Cerebellar cortex (tissue), 1 donor: ENCODE results near the gene SOX6.
"Not testable (repeated sequence)": the region's sequence is repeated elsewhere in the genome, so short reads cannot be mapped to it uniquely, and the experiment has no call there.

Experiments
- DNase-seq: peaks from one replicate; pipeline ENCODE4 v3.0.0-alpha.2; 2015; ENCODE audit warnings: low spot score

SOX6 gene

DNA sequence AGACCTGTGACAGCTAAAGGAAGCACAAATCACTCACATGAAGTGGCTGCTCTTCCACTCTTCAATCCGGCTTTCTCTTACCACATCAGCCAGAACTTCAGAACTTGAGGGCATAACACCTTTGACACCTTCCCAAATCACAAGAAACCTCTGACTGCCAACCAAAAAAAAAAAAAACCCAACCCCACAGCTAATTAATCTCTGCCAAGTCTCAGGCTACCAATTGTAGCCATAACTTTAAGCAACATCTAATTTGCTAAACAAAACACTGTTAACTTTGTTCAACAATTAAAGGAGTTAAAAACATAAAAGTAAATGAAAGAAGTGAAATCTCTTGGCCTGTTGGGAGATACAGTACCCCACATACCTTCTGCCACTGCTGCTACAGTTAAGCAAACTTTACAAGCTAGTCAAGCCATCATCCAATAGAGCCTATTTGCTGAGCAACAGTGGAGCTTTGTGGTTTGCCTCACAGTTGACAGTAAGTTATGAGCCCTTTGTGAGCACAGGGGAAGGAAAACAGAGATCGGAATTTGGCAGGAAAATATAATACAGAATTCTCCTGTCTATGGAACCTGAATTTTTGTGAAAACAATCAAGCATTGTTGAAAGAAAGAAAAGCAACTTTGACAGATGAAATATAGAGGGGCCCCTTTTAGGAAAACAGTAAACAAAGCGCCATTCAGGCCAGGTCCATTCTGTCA lies at the start of gene SOX6:
SOX6 (minus strand) TSS at position 490 of the 704 bp plus-strand sequence. CDS start 15,298 bp downstream, outside the sequence.
- DNase-seq, result no peak

DNA sequence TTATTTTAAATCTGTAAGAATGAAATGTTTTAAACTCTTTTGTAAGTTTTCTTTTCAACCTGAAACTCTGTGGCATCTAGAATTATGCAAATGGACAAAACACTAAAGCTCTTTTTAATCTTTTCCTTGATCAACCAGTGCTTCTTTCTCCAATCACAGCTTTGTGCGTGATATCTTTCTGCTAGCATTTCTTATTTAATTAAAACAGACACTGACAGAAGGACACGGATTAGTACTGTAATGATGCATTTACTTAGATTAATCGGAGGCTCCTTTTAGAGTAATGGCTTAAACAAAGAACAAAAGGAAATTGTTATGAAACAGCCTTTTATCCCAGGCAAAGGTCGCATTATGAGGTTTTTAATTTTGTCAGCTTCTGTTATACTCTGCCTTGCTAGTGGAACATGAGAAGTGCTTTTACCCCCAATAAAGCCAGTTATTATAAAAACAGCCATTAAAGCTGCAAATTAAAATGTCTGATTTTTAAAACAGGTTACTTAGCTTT lies 48.5 kb upstream of the SOX6 start:
- no peak for DNase-seq

DNA sequence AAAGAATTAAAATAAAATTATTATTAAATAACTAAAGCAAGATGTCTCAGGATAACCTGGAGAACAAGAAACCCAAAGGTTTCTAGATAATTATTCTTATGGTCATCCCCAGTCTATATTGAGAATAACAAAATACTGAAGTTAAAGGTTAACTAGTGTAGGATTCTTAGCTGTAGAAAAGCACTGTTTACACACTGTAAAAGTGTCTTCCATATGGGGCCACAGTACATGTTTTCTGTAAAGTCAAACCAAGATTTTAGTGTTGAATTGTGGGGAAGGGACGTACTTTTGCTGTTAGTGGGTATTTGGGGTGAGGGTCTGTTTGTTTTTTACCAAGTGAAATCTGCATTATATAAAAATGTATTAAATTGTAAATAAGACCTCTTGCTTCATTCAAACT lies 47.5 kb upstream of the SOX6 start:
- no peak for DNase-seq

DNA sequence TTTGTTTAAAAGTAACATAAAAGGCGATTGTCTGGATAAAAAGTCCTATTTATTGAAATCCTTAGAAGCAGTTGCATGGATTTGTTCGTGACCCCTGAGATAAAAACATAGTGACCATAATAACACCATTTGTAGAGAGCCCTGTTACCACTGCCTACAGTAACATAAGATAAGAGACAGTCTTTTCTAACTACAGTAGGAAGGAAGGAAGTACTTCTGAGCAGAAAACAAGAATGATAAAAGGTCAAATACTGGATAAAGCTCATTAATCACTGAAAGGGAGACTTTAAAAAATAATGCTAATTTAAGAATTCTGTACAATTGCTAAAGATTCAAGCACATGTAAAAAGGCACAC lies 47.1 kb upstream of the SOX6 start:
- no peak for DNase-seq

DNA sequence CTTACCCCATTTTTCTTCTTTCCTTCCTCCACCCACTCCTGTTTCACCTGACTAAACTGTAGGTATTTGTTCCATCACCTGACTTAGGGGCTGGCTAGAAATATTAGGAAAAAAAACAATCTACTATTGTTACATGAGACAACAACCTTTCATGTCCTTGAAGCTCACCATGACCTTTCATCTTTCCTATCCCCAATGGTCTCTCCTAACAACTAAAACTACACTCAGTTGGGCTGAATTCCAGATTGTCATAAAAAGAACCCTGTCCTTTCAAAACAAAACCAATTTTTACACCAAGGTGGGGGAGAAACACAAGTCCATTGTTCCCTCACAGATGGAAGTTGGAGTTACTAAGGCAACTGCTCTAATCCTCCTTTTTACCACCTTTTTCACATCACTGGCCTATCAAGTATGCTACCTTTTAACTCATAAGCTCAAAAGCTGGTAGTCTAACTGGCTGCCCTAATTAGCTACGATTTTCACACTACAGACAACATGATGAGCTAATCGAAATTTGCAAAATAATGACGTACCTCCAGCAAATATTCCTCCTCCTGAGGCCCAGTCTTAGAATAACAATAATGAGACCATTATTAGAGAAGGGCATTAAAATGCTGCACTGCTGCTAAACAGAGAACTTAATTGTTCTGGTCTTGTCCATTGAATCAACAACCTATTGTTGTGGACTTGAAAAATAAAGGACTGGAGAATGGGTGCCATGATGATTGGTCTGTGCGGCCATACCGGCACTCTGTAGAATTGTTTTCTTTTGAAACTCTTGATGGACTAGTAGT lies 46.5 kb upstream of the SOX6 start:
- DNase-seq, result no peak

DNA sequence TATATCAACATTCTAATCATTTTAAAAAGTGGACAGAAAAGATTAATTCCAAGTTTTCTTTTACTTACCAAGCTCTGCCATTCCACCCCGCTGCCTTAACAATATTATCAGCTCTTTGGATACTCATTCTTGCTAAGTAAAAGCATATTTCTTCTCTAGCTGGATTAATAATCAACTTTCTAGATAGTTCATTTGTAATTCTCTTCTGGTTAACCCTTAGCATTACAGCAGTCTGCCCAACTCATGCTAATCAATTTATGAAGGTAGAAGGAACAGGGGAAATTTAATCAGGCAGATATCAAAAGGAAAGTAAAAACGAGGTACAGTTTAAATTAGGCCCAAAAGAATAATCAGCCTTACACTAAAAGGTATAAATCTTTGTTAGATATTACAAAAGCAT lies 41.0 kb upstream of the SOX6 start:
- no peak for DNase-seq

DNA sequence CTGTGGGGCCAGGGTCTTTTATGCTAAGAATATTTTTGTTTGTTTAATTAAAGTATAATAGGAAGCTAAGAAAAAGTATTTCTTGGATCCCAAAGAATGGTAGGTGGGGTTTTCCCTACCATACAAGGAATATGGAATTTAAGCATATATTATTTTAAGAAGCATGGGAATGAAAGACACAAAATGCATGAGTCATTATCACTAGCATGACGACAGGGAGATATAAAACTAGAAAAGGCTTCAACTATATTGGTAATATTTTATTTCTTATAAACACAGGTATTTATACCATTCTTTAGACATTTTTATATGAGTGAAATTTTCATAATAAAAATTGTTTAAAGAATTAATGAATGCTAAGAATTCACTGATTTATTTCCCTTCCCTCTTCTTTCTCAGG lies 39.3 kb upstream of the SOX6 start:
- DNase-seq, result no peak

DNA sequence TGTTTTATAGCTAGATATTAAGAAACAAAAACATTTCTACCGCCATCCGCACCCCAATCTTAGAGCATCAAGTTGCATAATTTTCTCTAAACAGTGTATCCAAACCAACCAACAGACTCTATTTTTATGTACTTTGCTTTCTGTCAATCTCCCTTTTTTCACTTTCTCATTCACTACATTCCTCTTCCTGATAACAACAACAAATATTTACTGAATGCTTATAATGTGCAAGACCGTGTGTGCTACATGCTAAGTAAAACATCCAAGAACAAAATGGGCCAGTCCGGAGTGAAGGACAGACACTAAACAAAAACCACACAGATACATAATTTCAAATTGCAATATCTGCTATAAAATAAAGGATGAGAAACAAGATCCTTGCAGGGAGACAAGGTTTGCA lies 38.6 kb upstream of the SOX6 start:
- no peak for DNase-seq

DNA sequence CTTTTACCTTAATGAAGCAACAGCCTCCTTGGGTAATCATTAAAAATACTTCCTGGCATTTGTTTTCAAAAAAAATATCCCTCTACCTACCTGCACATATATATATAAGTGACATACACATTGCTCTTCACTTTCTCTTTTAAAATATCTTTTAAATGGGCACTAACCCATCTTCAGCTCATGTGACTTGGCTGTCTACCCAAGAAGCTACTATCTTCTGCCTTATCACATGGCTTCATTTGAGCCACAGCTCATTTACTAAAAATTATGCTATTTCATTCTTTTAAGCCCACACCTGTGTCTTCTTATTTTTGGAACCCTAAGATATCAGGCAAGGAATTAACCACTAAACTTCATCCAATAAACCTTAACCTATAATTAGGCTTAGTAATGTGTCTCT lies 37.0 kb upstream of the SOX6 start:
- no peak for DNase-seq

DNA sequence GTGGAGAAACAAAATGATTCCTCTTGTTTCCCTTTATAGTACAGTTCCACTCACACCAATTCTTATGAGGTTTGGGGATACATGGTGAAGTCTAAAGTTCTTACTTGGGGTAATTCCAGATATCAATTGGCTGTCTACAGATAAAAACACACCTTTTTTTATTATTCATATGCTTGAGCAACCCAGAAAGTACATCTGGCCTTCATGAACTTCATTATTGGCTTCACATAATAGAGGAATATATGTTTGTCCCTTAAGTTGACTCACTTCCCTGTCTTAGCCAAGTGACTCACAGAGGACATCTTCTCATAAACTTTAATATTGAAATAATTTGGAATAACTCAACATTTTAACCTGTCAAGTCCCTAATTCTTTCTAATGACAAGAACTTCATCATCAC lies 36.3 kb upstream of the SOX6 start:
- DNase-seq, result no peak

DNA sequence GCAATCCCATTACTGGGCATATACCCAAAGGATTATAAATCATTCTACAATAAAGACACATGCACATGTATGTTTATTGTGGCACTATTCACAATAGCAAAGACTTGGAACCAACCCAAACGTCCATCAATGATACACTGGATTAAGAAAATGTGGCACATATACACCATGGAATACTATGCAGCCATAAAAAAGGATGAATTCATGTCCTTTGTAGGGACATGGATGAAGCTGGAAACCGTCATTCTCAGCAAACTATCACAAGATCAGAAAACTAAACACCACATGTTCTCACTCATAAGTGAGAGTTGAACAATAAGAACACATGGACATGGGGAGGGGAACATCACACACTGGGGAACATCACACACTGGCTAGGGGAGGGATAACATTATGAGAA lies 34.5 kb upstream of the SOX6 start:
- not testable (repeated sequence) for DNase-seq

DNA sequence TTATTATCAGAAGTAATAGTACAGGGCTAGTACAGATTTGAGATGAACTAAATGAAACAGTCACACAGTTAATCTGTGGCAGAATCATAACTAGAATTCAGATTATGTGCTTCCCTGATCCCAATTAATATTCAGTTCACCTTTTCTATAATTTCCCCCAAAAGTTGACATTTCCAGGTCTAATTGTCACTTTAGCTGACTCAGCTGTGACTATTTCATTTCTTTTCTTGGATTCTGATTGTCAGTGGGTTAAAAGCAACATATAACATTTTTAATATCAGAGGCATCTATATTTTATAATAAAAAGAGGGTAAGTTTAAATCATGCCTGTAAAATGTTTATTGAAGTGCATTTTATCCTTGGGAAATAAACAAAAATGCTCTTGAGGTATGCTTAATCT lies 28.8 kb upstream of the SOX6 start:
- DNase-seq, result no peak

DNA sequence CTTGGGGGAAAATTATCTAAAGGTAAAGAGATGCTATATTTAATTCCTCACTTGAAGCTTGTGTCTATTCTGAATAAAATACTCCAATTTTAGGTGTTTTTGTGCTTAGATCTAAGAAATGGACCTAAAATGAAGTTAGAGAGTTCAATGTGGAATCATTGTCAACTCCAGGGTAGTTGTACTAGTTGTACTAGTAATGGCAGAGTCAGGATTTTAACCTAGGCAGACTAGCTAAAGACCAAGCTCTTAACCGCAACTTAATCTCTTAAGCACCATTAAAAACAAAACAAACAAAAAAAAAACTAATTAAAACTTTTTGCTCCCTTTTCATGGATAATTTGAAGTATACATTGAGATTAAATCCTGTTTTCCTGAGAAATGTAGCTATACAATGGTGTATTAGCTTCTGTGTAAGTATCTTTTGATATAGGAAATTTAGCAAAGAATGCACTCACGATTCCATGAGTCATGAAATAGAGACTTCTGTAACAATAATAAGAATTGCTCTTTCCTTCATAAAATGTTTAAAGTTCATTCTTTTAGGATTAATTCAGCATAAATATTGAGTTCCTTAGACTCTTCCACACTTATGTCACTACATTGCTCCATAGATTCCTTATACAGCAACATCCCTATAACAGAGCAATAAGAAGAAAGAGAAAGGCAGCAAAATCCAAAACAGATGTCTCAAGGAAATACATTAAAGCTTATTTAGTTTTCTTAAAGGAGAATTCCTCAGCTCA lies 26.5 kb upstream of the SOX6 start:
- no peak for DNase-seq

DNA sequence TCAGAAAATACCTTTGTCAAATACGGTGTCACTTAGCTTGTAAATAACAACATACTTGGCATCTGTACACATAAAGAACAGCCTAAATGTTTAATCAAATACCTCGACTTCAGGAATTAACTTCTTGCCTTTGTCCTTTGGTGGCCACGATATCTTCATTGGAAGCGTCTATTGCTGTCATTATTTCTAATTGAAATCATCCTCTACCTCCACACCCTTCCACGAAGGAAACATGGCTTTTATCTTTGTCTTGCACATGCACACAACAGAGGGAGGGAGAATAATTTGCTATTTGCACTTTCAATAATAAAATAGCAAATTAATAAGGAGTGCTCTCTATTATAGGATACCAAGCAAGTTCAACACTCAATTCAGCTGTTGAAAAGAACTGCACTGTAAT lies 25.8 kb upstream of the SOX6 start:
- DNase-seq, result no peak

DNA sequence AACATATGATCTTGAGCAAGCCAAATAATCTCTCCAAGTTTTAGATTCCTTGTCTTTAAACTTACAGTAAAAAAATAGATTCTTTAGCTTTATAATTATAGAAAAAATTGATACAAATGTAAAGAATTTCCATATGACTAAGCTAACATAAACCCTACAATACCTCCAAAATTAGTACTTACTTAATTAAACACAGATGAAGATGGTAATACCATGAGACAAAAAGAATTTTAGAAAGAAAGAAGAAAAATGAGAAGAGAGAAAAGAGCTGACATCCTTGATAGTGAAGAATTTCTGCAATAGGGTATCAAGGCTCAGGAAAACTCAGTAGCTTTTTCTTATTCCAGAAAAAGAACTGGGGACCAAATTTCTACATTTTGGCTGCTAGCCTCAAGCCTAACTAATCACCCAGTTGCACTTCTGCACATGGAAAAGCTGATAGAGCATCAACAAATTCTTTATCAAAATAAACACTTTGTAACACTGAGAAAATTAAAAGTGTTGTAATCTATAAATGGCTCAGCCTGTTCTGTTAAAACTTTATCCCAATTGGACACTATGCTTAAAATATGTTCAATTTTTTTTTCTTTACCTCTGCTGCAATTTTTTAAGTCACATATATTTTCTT lies 24.7 kb upstream of the SOX6 start:
- DNase-seq, result no peak

DNA sequence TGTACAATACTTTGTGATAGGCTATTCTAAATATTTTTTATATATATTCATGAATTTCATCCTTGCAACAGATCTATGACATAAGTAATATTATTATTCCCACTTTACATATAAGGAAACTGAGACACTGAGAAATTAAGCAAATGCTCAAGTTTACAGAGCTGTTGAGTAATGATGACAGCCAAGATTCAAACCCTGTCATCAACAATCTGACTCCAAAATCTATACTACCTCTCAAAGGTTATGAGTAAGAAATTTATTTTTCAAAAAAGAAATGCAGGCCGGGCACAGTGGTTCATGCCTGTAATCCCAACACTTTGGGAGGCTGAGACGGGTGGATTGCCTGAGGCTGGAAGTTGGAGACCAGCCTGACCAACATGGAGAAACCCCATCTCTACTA lies 22.6 kb upstream of the SOX6 start:
- no peak for DNase-seq

DNA sequence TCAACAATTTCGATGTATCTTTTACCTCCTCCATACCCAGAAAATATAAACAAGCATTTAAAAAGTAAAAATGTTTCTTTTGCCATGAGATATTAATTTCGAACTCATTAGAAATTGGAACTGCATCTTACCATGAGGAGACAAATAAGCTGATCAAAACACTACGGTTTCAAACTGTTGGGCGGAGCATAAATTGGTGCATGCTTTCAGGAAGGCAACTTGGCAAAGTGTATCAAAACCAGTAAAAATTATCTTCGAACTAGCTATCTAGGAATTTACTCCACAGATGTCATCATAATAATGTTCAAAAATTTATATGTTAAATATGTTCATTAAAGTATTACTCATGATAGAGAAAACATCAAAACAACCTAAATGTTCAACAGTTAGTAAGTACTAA lies 21.4 kb upstream of the SOX6 start:
- no peak for DNase-seq

DNA sequence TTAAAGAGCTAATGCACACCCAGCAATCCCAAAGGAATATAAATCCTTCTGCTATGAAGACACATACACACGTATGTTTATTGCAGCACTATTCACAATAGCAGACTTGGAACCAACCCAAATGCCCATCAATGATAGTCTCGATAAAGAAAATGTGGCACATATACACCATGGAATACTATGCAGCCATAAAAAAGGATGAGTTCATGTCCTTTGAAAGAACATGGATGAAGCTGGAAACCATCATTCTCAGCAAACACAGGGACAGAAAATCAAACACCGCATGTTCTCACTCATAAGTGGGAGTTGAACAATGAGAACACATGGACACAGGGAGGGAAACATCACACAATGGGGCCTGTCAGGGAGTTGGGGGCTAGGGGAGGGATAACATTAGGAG lies 19.3 kb upstream of the SOX6 start:
- not testable (repeated sequence) for DNase-seq

DNA sequence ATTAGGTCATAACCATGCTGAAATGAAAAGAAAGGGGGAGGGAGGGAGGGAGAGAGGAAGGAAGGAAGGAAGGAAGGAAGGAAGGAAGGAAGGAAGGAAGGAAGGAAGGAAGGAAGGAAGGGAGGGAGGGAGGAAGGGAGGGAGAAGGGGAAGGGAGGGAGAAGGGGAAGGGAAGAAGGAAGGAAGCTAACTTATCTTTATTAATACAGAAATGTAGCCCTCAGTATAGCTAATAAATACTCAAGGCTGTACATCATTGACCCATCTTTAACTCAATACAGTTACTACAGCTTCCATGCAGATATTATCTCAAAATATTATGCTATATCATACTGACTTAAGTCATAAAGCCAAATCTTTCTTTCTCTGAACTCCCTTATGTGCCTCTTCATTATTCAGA lies 17.4 kb upstream of the SOX6 start:
- no peak for DNase-seq

DNA sequence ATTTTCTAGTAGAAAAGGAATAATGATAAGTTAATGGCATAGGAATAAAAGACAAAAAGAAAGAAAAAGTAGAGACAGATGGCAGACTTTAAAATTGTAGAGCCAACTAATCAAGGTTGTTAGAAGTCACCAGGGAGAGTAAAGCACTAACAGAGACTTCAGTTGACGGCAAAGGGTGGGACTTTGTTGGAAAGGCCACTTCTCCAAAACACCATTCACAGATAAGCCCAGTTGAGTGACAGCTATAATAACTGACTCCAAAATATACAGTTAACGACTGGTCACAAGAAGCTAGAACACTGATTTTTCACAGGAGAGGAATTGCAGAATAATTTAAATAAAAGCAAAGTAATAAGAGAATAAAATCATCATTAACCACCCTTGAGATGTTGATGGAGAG lies 16.0 kb upstream of the SOX6 start:
- DNase-seq, result no peak

DNA sequence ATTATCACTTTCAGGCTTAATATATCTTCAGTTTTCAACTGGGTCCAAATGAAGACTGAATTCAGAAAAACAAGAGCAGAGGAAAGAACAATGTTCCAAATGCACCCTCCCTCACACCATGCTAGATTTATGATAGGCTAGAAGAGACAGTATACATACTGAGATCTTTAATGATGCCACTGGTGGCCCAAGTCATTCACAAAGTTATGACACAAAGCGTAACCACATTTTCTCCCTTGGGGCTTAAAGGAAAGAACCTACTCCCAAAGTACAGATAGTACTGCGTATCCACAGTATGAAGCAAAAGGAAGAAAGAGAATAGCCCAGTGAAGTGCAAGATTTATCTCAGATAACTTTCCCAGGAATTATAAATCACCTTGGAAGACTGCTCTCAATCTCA lies 10.9 kb upstream of the SOX6 start:
- DNase-seq, result no peak

DNA sequence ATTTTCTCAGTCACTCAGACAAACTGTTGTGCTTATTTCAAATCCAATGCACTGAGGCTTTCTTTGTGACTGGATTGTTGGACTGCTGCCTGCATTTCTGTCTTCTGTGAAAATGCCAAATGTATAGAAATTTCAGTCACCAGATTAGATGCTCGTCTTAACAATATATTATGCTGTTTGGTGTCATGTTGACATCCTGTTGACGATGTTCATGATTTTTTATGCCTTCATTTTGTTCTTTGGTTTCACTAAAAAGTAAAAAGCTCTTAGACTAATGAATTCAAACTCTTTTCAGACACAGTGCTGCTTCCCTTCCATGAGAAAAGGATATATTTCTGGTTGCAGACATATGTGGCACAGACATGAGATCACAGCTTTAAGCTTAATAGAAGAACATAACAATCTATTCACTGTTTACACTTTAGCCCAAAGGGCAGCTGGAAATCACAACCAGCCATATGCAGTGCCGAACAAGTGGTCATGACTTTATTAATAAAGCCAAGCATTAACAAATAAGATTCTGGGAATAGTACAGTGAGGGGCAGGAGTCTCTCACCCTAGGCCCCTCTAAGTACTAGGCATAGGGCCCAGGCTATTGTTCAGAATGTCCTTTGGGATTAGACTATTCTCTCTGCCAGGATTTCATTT lies 9.4 kb upstream of the SOX6 start:
- no peak for DNase-seq
